HG03469 (cell line): ENCODE measurements around the gene CDH12.
A peak's percentile ranks its signal among the peaks of the same experiment; 100 is the strongest.

Experiments
- ATAC-seq: cut with Tn5 transposase; IDR thresholded peaks from one replicate; pipeline ENCODE4 v1.9.1; 2021; ENCODE audit warnings: mild to moderate bottlenecking, moderate library complexity, moderate number of reproducible peaks; ENCODE audit not compliant: unreplicated experiment

CDH12 gene

DNA sequence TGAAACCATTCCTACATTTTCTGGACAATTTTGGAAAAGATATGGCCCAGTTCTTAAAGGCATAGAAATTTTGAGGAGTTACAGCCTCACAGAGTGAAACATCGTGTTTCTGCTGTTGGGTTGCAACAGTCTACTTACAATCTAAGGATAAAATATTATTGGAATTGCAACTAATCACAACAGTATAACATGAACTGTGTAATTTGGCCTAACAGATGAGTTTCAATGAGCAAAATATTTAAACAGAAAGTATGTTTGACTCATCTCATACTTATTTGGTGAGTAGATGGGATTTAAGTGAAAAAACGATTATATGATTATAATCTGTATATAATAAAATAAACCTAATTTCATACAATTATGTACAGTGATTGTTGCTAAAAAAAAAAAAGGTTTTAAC lies 1061.8 kb downstream of the CDH12 start:
- no peak for ATAC-seq

DNA sequence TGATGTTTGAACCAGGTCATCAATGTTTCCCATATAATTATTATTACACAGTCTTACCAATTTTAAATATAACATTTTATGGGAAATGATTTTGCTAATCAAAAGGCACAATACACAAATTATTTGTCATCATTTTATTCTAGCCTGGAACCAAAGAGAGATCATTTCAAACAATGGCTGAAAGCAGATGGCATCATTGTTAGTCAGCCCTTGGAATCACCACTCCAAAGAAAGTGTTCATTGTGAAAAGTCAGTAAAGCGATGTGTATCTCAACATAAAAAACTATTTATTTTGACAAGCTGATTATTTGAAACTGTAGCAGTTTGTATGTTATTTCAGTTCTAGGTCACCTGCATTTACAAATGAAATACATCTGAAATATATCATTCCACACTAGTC lies 1068.7 kb downstream of the CDH12 start:
- ATAC-seq, result no peak

GRCh38 chr5:21783074-21783679 lies 1070.0 kb downstream of the CDH12 start:
- ATAC-seq, result no peak

DNA sequence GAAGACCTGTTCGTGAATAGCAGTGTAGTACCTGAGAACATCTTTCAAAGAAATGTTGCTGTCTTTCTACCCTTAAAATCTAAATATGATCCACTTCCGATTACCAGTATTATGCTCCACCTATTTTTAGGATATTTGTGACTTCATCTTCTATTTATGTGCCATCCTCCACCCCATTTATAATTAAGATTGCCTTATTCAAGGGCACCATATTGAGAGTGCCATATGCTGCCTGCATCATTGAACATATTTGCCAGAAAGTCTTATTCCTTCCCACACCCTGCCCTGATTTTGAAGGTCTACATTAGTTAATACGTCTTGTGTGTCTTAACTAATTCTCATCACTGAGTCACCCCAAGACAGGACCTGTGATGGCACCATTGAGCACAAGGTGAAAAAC lies 1076.7 kb downstream of the CDH12 start:
- no peak for ATAC-seq

DNA sequence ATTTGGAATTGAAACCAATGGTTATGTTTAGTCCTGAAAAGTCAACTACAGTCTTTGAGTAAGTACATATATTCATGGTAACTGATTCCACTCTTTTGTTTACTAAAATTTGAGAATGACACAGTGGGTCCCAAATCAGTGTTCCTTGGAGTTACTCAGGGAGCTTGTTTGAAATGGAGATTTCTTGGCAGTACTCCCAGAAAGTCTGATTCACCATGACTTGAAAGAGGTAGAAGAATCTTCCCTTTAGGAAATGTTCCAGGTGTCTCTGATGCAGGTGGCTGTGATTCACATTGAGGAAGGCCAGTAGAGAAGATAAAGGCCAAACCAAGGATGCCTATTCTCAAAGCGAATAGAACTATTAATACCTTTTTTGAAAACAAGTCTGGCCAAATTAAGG lies 1078.3 kb downstream of the CDH12 start:
- ATAC-seq, result no peak

DNA sequence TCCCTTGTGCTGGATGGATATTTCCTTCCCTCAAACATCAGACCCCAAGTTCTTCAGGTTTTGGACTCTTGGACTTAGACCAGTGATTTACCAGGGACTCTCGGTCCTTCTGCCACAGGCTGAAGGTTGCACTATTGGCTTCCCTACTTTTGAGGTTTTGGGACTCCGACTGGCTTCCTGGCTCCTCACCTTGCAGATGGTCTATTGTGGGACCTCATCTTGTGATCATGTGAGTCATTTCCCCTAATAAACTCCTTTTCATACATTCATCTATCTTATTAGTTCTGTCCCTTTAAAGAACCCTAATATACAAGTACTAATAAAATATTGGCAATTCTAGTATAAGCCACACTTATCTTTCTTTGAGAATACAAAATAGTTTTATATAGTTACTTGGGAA lies 1078.9 kb downstream of the CDH12 start:
- ATAC-seq, result no peak

DNA sequence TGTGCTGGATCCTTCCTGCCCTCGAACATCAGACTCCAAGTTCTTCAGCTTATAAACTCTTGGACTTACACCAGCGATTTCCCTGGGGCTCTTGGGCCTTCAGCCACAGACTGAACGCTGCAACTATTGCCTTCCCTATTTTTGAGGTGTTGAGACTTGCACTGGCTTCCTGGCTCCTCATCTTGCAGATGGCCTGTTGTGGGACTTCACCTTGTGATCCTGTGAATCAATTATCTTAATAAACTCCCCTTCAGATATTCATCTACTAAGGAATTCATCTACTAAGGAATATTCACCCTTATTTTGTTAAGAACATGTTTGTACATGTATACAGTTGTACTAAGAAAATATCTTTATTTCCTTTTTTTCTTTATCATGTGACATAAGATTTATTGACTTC lies 1079.7 kb downstream of the CDH12 start:
- ATAC-seq, result no peak

DNA sequence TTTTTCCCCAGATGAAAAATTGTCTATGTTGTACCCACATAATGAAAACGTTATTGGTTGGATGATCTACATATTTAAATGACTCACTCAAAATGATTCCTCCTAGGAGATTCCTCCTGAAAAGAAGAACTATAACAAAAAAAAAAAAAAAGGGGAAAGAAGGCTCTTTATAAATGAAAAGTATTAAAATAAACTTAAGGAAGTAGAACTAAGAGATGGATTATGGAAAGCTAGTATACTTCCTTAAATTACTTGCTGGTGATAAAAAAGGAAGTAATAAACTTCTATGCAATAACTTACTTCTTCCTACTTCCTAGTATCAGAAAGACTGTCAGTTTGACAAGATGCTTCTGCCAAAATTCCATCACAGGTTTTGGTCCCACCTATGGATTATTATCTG lies 1087.7 kb downstream of the CDH12 start:
- ATAC-seq, result no peak

DNA sequence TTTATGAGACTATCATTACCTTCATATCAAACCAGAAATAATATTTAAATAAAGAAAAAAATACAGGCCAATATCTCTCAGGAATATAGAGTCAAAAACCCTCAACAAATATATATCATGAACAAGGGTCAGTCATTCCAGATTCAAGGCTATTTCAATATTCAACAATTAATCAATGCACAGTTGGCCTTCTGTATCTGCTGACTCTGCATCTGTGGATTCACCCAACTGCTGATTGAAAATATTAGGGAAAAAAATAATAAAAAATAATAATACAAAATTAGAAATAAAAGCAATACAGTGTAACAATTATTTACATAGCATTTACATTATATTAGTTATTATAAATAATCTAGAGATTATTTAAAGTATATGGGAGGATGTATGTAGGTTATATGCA lies 1114.0 kb downstream of the CDH12 start:
- ATAC-seq, result no peak

GRCh38 chr5:21723500-21723899 lies 1129.6 kb downstream of the CDH12 start:
- no peak for ATAC-seq

GRCh38 chr5:21711866-21712758 lies 1141.0 kb downstream of the CDH12 start:
- no peak for ATAC-seq

DNA sequence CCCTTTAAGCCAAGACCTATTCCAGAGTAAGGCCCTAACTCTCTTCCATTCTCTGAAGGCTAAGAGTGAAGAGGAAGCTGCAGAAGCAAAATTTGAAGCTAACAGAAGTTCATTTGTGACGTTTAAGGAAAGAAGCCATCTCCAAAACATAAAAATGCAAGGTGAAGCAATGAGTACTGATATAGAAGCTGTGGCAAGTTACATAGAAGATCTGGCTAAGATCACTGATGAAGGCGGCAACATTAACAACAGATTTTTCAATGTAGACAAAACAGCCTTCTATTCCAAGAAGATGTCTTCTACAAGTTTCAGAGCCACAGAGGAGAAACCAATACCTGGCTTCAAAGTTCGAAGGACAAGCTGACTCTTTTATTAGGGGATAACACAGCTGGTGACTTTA lies 1143.4 kb downstream of the CDH12 start:
- ATAC-seq, result no peak

DNA sequence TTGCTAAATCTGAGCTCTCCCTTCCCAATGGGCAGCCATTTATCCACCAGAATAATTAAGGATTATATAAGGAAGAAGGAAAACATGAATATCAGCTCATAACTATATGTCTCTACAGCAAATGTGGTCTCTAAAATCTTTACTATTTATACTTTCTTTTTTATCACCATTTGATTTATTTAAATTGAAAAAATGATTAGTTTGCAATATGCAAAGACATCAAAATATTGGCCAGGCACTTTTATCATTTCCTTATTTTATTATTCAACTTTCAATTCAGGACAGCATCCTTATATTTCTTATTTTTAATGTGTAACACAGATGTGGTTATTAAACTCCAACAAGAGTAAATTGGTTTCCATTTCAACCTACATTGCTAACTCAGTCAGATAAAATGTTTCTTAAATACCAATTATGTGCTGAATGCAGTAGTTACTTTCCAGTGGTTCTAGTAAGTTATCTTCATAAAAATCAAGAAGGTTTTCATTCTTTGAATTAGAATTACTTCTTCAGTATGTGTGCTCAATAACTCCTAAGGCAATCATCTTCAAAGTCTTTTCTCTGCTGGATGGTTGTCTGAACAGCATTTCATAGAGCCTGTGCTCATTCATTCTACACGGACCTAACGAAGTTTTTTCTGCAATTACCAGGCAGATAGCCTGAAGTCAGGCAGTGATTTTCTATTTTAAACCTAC lies 1148.0 kb downstream of the CDH12 start:
- ATAC-seq, result no peak

DNA sequence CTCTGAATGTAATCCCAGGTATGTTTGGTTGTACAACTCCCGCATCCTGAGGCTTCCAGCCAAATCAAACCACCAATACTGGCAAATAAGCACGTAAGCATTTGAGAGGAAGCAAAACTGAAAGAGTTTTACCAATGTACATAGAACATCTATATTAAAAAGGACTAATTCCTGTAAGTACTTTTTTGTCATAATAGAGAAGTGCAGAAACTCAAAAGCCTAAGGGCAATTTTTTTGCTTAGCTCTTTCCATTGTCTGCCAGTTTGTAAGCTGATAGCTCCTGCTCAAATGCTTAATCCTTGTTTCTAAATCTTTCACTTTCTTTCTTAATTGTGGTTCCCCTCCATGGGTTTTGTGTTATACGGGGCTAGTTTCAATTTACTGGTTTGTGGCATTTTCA lies 1151.8 kb downstream of the CDH12 start:
- peak; percentile 47 for ATAC-seq
